Non-pigmented ciliary epithelial cell (primary cell): ENCODE results near the gene TMEM87B.

ENCODE experiments used
- DNase-seq: peaks from one replicate; pipeline ENCODE4 v3.0.0-alpha.2; 2010; ENCODE audit warnings: low read depth

TMEM87B gene

GRCh38 chr2:112151701-112152440, 96.8 kb downstream of the TMEM87B start:
- no peak for DNase-seq

GRCh38 chr2:112152476-112153178, 97.6 kb downstream of the TMEM87B start:
- no peak for DNase-seq

- DNase-seq = peak; percentile 35
Observed at GRCh38 chr2:112153179-112153490, 98.1 kb downstream of the TMEM87B start.

GRCh38 chr2:112153501-112153900, 98.4 kb downstream of the TMEM87B start:
- no peak for DNase-seq

GRCh38 chr2:112154246-112155117, 99.4 kb downstream of the TMEM87B start:
- no peak for DNase-seq

- no peak for DNase-seq
Observed at GRCh38 chr2:112155331-112156151, 100.5 kb downstream of the TMEM87B start.

- DNase-seq = peak; percentile 24
Observed at GRCh38 chr2:112156152-112156986, 101.3 kb downstream of the TMEM87B start.

GRCh38 chr2:112157472-112157871, 102.4 kb downstream of the TMEM87B start:
- DNase-seq = no peak

- no peak for DNase-seq
Observed at GRCh38 chr2:112159454-112159921, 104.4 kb downstream of the TMEM87B start.

GRCh38 chr2:112160283-112161250, 105.5 kb downstream of the TMEM87B start:
- DNase-seq = no peak

- no peak for DNase-seq
Observed at GRCh38 chr2:112161431-112162145, 106.5 kb downstream of the TMEM87B start.

- no peak for DNase-seq
Observed at GRCh38 chr2:112162341-112162740, 107.3 kb downstream of the TMEM87B start.

- no peak for DNase-seq
Observed at GRCh38 chr2:112162956-112163355, 107.9 kb downstream of the TMEM87B start.

- no peak for DNase-seq
Observed at GRCh38 chr2:112163541-112163981, 108.5 kb downstream of the TMEM87B start.

GRCh38 chr2:112164876-112165275, 109.8 kb downstream of the TMEM87B start:
- DNase-seq = no peak

GRCh38 chr2:112165296-112165695, 110.2 kb downstream of the TMEM87B start:
- no peak for DNase-seq

- DNase-seq = no peak
Observed at GRCh38 chr2:112166806-112167499, 111.9 kb downstream of the TMEM87B start.

- no peak for DNase-seq
Observed at GRCh38 chr2:112168422-112169124, 113.5 kb downstream of the TMEM87B start.
